CD4-positive, alpha-beta T cell treated with Interleukin-21 for 1 hour (primary cell): Measurements from ENCODE around the gene TMIGD2.
A peak's percentile ranks its signal among the peaks of the same experiment; 100 is the strongest.
"Not testable (repeated sequence)": the region's sequence is repeated elsewhere in the genome, so short reads cannot be mapped to it uniquely, and the experiment has no call there.

Experiments
- DNase-seq: peaks from one replicate; pipeline ENCODE4 v3.0.0-alpha.2; 2020

Gene TMIGD2, protein sequence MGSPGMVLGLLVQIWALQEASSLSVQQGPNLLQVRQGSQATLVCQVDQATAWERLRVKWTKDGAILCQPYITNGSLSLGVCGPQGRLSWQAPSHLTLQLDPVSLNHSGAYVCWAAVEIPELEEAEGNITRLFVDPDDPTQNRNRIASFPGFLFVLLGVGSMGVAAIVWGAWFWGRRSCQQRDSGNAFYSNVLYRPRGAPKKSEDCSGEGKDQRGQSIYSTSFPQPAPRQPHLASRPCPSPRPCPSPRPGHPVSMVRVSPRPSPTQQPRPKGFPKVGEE

DNA sequence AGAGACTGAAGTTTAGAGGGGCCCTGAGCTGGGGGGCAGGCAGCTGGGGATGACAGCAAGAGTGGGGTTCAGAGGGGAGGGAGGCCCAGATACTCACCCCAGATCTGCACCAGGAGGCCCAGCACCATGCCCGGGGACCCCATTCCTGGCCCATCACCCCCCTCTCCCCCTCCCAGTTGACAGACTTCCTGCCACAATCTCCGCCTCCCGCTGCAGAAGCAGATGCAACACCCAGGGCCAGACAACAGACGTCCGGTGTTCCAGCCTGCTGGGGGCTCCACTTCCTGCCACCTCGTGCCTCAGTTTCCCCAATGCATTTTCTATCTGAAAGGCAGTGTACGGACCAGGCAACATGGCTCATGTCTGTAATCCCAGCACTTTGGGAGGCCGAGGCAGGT is at the start of gene TMIGD2:
TMIGD2 (minus strand) TSS at position 147 of the 398 bp plus-strand sequence; CDS start at position 143, 4 bp downstream.
- DNase-seq = no peak

DNA sequence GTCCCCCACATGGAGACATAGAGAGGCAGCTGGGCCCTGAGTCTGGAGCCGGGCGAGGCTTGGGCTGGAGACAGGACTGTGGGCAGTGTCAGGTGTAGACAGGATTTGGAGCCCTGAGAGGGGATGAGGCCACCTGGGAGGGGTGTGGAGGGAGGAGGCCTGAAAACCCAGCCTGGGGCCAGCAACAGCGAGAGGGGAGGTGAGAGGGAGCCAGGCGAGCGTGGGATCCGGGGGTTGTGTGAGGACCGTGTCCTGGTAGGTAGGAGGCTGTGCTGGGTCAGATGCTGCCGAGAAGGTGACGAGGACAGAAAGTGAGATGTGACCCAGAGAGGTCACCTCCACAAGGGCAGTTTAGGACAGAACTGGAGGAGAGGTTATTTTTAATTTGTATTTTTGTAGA is 48.5 kb upstream of the TMIGD2 start:
- DNase-seq = no peak

DNA sequence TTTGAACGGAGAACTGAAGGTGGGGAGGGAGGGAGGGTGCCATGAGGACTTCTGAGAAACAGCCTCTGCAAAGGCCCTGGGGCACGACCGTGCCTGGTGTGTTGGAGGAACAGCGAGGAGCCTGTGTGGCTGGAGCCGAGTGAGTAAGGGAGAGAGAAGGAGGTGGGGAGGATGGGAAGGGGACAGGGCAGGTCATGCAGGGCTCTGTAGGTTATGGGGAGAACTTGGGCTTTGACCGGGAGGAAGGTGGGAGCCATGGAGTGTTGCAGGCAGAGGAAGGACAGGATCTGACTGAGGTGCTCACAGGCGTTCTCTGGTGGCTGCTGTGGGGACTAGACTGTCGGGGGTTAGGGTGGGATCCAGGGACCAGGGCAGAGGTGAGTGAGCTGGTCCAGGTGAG is 47.9 kb upstream of the TMIGD2 start:
- DNase-seq = no peak

DNA sequence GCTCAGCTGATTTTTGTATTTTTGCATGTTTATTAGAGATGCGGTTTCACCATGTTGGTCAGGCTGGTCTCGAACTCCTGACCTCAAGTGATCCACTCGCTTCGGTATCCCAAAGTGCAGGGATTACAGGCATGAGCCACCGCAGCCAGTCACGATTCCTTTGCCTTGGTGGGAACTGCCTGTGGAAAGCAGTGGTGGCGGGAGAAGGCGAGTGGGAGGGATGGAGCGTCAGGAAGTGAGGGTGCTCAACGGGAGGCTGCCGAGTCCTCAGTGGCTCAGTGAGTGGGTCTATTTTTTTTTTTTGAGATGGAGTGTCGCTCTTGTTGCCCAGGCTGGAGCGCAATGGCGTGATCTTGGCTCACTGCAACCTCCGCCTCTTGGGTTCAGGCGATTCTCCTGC is 47.0 kb upstream of the TMIGD2 start:
- DNase-seq = not testable (repeated sequence)

DNA sequence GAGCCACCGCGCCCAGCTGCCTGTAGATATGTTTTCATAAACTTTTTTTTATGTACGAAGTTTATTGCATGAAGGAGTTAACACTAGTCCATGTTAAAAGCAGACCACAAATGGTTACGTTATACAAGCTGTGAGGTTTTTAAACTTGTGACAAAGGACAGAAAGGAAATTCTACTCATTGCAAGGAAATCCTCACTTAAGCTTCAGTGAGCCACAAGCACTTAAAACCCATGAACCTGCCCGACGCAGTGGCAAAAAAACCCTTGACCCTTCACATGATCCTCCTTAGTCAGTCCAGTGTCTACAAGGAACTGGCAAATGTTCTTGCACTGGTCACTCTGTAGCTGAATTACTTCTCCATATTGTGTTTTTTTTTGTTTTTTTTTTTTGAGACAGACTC is 45.3 kb upstream of the TMIGD2 start:
- DNase-seq = no peak

DNA sequence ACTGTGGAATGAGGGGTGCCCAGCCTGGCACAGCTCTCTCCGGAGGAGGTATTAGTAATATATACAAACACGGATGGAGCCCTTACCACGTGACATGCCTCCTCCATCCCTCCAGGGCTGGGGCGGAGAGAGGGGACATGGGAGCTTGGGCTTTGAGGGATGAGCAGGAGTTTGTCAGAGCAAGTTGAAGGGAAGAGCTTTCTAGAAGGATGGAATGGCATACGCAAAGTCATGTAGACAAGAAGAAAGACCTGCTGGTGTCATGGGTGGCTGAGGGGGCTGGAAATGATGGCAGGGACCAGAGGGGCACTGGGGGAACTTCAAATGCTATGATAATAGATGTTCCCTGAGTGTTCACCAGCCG is 43.8 kb upstream of the TMIGD2 start:
- DNase-seq = no peak

DNA sequence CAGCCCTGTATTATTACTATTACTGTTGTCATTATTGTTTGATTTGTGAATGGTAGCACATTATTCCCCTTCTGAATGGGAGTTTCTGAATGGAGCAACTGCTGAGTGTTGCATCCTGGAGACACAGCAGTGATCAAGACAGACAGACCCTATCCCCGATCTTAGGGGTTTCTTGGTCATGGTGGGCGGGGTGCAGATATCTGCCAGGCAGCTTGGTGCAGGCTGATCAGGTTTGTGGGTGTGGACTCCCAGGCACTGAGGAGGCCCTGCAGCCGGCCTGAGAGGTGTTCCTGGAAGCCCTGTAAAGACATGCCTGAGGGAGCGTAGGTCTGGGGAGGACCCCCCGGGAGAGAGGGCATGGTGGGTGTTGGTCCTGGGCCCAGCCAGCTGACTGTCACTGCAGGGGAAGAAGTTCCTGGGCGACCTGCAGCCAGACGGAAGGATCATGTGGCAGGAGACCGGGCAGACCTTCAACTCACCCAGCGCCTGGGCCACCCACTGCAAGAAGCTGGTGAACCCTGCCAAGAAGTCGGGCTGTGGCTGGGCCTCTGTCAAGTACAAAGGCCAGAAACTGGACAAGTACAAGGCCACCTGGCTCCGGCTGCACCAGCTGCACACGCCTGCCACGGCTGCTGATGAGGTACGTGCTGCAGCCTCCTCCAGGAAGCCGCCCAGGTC is 43.3 kb upstream of the TMIGD2 start:
- DNase-seq = no peak

DNA sequence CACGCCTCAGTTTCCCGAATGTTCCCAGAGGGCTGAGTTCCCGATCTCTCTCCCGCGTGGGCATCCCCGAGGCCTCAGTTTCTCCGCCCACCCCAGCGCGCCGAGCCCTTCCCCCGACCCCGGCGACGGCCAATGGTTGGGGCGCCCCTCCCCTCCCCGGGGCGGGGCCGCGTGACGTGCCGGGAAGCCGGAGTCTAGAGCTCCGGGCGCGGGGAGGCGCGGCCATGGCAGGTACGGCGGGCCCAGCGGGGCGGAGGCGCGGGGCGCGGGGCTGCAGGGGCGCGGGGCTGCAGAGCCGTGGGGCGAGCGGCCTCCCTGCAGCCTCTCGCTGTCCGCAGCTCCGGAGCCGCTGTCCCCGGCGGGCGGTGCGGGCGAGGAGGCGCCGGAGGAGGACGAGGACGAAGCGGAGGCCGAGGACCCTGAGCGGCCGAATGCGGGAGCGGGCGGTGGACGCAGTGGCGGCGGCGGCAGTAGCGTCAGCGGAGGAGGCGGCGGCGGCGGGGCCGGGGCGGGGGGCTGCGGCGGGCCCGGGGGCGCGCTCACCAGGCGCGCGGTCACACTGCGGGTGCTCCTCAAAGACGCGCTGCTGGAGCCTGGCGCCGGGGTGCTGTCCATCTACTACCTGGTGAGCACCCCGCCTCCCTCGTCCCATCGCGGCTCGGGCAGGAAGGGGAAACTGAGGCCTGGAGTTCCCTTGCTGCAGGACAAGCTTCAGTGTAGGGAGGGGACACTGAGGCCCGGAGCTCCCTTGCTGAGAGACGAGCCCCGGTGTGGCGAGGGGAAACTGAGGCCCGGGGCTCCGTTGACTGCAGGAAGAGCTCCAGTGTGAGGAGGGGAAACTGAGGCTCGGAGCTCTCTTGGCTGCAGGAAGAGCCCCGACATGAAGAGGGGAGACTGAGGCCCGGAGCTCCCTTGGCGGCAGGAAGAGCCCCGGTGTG is 41.5 kb upstream of the TMIGD2 start, which contains the start of gene MPND:
MPND (plus strand) TSS at position 193 of the 938 bp plus-strand sequence; CDS start at position 225, 32 bp downstream.
- peak; percentile 90 for DNase-seq

DNA sequence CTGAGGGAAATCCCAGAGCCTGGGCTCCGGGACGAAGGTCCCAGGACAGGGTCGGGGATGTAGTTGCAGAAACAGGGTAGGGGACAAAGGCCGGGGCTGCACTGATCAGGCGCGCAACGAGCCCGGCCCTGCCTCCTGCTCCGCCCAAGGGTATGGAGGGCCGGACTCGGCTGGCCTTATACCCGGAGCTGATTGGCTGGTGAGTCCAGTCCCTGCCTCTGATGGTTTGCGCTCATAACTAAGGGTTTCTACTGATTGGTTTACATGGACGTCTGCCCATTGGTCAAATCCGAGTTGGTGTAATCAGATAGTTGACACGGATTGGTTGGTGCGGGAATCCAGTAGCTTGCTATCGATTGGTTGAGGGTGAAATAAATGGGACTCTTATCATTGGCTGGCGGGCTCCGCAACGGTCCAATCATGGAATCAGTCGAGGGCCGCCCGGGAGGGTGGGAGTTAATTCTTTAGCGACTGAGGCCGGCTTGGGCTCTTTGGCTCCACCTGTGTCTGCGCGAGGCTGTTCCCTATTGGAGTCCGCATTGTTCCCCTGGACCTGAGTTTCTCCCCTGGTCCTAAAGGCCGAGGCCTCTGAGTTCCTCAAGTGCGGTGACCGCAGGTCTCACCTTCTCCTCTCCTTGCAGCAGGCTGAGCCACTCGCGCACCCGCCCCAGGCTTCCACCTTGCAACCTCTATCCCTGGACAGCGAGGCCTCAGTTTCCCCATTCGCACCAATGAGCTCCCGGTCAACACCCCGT is 40.6 kb upstream of the TMIGD2 start:
- peak; percentile 99 for DNase-seq

DNA sequence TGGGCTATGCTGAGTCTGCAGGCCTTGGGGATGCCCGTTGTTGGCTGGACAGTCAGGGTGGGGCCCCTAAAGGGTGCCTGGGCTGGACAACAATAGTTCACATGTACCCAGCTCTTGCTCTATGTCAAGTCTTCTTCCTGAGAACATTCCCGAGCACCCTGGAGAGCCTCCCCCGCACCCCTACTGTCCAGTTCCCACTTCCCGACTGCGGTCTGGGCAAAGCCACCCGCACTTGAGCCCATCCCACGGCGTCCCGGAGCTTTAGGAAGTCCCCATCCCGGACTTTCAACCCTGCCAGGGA is 40.1 kb upstream of the TMIGD2 start:
- DNase-seq = no peak

DNA sequence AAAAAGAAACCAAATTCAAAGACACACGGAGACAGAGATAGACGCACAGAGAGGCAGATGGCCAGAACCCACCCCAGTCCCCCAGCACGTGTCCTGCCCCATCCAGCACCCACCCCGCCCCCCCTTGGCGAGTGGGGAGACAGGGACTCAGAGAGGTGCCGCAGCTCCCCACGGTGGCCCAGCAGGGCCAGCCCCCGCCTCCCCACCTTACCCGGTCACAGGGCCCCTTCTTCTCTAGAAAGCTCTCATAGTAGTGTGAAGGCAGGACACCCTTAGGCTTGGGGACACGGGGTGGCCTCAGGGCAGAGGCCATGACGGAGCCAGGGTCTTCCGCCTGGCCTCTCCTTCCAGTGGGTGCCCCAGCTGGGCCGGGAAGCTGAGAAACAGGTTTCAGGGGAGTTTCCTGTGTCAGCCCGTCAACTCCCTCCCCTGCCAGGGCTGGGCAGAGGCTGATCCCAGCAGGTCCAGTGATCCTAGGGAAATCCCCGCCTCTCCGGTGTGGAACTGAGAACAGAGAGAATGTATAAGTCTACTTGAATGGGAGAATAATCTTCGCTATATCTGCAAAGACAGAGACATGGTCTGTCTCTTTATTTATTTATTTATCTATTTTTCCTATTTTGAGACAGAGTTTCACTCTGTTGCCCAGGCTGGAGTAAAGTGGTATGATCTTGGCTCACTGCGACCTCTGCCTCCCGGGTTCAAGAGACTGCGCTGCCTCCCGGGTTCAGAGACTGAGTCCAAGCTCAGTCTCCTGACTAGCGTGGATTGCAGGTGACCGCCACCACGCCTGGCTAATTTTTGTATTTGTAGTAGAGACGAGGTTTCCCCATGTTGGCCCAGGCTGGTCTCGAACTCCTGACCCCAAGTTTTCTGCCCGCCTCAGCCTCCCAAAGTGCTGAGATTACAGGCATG is 36.5 kb upstream of the TMIGD2 start, which contains the start of gene STAP2:
STAP2 (minus strand) TSS at position 387 of the 915 bp plus-strand sequence; CDS start at position 313, 74 bp downstream.
- peak; percentile 26 for DNase-seq

DNA sequence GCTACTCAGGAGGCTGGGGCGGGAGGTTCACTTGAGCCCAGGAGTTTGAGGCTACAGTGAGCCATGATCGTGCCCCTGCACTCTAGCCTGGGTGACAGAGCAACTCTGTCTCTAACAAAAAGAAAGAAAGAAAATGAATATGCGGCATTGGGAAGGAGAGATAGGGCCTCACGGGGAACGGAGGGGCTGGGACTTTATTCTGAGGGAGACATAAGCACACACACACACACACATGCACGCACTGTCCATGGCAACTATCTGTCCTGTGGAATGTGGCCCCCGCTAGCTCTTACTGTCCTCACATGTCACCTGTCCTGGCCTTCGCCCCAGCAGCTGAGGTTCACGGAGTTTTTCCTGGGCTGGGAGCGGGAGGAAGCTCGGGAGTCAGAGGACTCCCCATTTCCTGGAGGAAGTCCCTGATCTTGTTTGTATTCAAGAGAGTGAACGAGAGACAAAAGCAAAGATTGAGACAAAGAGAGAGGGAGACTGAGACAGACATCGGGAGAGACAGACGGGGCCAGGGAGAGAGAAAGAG is 35.8 kb upstream of the TMIGD2 start:
- DNase-seq = no peak

DNA sequence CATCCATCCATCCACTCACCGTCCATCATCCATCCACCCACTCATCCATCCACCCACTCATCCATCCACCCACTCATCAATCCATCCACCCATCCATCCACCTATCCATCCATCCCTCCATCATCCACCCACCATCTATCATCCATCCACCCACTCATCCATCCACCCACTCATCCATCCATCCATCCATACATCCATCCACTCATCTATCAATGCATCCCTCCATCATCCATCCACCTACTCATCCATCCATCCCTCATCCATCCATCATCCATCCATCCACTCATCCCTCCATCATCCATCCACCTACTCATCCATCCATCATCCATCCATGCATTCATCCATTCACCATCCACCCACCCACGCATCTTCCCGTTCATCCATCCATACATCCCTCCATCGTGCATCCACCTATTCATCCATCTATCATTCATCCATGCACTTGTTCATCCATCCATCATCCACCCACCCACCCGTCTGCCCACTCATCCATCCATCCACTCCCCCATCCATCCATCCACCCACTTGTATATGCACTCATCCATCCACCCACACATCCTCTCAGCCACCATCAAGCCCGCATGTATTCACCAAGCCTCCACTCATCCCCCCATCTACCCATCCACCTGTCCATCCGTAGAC is 32.9 kb upstream of the TMIGD2 start:
- DNase-seq = no peak

DNA sequence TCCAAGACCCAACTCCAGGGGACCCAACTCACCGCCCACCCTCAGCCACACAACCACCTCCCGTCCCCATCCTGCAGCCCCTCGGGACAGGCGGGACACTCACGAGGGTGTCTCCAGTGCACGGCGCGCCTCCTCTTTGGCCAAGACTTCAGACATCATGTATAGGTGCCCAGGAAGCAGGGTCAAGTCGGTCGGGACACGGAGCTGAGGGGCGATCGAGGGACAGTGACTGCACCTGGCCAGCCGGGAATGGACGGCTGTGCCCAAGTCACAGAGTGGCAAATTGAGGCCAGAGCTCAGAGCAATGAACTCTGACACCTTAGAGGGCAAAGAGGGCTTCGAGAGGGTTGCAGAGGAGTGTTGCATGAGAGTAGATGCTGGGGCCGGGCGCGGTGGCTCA is 27.7 kb upstream of the TMIGD2 start:
- DNase-seq = no peak

DNA sequence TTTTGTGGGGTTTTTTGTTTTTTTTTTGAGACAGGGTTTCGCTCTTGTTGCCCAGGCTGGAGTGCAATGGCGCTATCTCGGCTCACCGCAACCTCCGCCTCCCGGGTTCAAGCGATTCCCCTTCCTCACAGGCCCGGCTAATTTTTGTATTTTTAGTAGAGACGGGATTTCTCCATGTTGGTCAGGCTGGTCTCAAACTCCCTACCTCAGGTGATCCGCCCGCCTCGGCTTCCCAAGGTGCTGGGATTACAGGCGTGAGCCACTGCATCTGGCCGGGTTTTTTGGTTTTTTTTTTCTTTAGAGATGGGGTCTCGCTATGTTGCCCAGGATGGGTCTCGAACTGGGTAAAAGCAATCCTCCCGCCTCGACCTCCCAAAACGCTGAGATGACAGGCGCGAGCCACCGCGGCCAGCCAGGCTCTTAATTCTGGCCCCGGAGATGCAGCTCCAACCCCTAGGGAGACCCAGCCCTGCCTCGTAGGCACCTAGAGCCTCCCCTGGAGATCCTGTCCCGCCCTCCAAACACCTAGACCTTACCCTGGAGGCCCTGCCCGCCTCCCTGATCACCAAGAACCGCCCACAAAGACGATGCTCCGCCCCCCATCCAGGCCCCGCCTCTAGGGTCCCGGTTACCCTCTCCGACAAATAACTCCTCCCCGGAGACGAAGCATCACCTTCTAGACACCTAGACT is 26.9 kb upstream of the TMIGD2 start:
- peak; percentile 47 for DNase-seq

DNA sequence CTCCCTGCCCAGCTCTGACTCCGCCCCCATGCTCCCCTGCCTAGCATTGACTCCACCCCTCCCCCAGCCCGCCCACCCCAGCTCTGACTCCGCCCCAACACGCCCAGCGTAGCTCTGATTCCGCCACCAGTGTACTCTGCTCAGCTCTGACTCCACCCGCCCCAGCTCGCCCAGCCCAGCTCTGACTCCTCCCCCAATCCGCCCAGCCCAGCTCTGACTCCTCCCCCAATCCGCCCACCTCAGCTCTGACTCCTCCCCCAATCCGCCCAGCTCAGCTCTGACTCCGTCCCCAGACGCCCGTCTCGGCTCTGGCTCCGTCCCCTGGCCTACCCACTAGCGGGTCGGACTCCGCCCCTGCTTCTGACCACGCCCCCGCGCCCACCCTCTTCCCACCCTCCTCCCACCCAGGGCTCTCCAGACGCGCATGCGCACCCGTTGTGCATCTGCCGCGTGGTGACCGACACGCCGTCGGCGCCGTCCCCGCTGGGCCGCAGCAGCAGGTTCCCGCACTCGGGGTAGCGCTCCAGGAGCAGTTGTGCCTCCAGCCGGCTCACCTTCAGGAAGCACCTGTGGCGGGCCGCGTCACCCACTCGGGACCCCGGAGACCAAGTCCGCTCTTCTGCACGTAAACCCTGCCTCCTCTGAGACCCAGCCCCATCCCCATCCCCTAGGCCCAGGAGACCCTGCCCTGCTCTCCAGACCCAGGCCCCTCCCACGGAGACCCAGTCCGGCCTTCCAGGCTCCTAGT is 26.2 kb upstream of the TMIGD2 start:
- peak; percentile 96 for DNase-seq

DNA sequence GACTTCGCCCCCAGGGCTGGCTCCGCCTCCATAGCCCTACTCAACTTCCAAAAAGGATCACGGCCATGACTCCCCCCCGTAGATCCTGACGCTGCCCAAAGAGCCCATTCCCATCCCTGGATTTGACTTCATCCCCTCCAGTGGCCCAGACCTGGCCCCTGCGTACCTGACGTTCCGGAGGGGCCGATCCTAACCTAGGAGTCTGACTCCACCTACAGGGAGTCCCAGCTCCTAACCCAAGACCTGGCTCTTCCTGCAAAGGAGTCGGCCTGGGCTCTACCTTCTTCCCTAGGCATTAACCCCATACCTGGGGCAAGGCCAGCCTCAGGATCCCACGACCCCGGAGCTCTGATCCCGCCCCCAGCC is 25.7 kb upstream of the TMIGD2 start:
- no peak for DNase-seq

DNA sequence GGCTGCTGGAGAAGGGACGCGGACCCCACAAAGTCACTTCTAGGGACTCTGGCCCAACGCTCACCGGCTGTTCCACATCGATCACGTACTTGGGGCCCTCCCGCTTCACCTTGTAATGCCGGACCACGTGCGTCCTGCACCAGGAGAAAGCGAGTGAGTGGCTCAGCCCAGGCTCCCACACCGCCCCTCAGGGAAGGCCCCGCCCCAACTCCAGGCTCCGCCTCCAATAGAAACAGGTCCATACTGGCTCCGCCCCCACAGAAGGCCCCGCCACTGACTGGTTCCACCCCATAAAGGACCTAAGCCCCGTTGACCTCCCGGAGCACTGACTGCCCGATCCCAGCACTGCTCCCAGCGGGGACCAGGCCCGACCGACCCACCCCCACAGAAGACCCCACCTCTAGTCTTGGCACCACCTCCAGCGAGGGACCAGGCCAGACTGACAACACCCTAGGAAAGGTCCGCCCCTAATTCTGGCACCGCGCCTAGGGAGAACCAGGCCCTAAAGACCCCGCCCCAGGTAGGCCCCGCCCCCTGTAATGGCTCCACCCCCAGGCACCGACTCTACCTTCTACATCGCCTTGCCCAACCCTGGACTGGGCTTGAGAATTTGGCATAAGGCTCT is 25.2 kb upstream of the TMIGD2 start:
- peak; percentile 80 for DNase-seq

DNA sequence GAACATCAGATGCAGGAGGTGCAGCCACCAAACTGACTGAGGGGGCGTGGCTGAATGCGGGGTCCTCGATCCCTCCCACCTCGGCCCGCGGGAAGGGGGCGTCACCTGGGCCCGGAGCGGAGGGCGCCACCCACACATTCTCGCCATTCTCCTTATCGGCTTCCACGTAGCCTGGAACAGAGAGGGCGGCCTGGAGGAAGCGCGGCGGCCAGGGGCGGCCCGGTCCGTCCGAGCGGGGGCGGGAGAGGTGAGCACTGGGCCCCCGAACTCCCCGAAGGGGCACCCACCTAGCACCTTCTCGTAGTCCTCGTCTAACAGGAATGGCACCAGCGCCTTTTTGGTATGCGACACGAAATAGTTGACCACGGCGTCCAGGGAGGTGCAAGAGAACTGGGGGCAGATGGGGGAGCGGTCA is 24.7 kb upstream of the TMIGD2 start:
- DNase-seq = peak; percentile 39
